ENCODE data around the gene NR2C2.

- TF ChIP-seq POLR2AphosphoS5 (IDR thresholded peaks at IDR 0.05; ENCODE audit: low read depth, low read length) (no peak), TAF1 (IDR thresholded peaks at IDR 0.05; ENCODE audit: borderline replicate concordance, insufficient read depth, low read length) (no peak)
These were observed 9.8 kb downstream of the NR2C2 start for GRCh38 chr3:14957153-14957552.
